ENCODE results near the gene TNPO1. TPM values are rescaled to one million over a fixed set of nuclear protein-coding genes. Genes with fewer than 3 reads are reported as not detected.
"Not testable (repeated sequence)": the region's sequence is repeated elsewhere in the genome, so short reads cannot be mapped to it uniquely, and the experiment has no call there.

TNPO1 gene
- total RNA-seq, 1 donor from 2014 or later, result 126 TPM

- no peak for DNase-seq (ENCODE audit: low spot score)
Measured at GRCh38 chr5:72854419-72854818, 38.0 kb downstream of the TNPO1 start.

- no peak for DNase-seq (ENCODE audit: low spot score)
Measured at GRCh38 chr5:72855821-72856220, 39.4 kb downstream of the TNPO1 start.

- DNase-seq (ENCODE audit: low spot score), result no peak
Measured at GRCh38 chr5:72857396-72857795, 40.9 kb downstream of the TNPO1 start.

GRCh38 chr5:72859127-72859526, 42.7 kb downstream of the TNPO1 start:
- DNase-seq (ENCODE audit: low spot score), result no peak

- DNase-seq (ENCODE audit: low spot score), result no peak
Measured at GRCh38 chr5:72860499-72860898, 44.0 kb downstream of the TNPO1 start.

GRCh38 chr5:72871366-72872024, 55.0 kb downstream of the TNPO1 start:
- no peak for DNase-seq (ENCODE audit: low spot score)

GRCh38 chr5:72878854-72879253, 62.4 kb downstream of the TNPO1 start:
- DNase-seq (ENCODE audit: low spot score), result no peak

GRCh38 chr5:72882989-72883388, 66.5 kb downstream of the TNPO1 start:
- DNase-seq (ENCODE audit: low spot score), result no peak

- no peak for DNase-seq (ENCODE audit: low spot score)
Measured at GRCh38 chr5:72883850-72884249, 67.4 kb downstream of the TNPO1 start.

- DNase-seq (ENCODE audit: low spot score), result no peak
Measured at GRCh38 chr5:72884892-72885291, 68.4 kb downstream of the TNPO1 start.

- no peak for DNase-seq (ENCODE audit: low spot score)
Measured at GRCh38 chr5:72885824-72886223, 69.4 kb downstream of the TNPO1 start.

GRCh38 chr5:72888595-72888994, 72.1 kb downstream of the TNPO1 start:
- no peak for DNase-seq (ENCODE audit: low spot score)

GRCh38 chr5:72889324-72889723, 72.9 kb downstream of the TNPO1 start:
- DNase-seq (ENCODE audit: low spot score), result no peak

- DNase-seq (ENCODE audit: low spot score), result no peak
Measured at GRCh38 chr5:72892846-72893245, 76.4 kb downstream of the TNPO1 start.

GRCh38 chr5:72895758-72896157, 79.3 kb downstream of the TNPO1 start:
- DNase-seq (ENCODE audit: low spot score), result no peak

GRCh38 chr5:72906806-72907205, 90.3 kb downstream of the TNPO1 start:
- no peak for DNase-seq (ENCODE audit: low spot score)

- no peak for DNase-seq (ENCODE audit: low spot score)
Measured at GRCh38 chr5:72908664-72909063, 92.2 kb downstream of the TNPO1 start.

GRCh38 chr5:72917371-72917776, 100.9 kb downstream of the TNPO1 start:
- no peak for DNase-seq (ENCODE audit: low spot score)

GRCh38 chr5:72920690-72921502, 104.4 kb downstream of the TNPO1 start:
- no peak for DNase-seq (ENCODE audit: low spot score)

GRCh38 chr5:72921886-72922285, 105.4 kb downstream of the TNPO1 start:
- no peak for DNase-seq (ENCODE audit: low spot score)

GRCh38 chr5:72922422-72922821, 106.0 kb downstream of the TNPO1 start:
- no peak for DNase-seq (ENCODE audit: low spot score)

- no peak for DNase-seq (ENCODE audit: low spot score)
Measured at GRCh38 chr5:72925336-72926010, 109.0 kb downstream of the TNPO1 start.

- DNase-seq (ENCODE audit: low spot score), result not testable (repeated sequence)
Measured at GRCh38 chr5:72932686-72933085, 116.2 kb downstream of the TNPO1 start.
